Activated CD8-positive, alpha-beta memory T cell treated with anti-CD3 and anti-CD28 coated beads for 1 hour (primary cell): ENCODE data around the gene CLDN6.

Source experiments
- DNase-seq, 2 donors: peaks; one replicate each; pipeline ENCODE4 v3.0.0-alpha.2; 2020; ENCODE audit warnings: low read depth in 1 of 2; ENCODE audit errors: extremely low read depth in 1 of 2

CLDN6 gene

GRCh38 chr16:3015865-3016521 lies 2.0 kb downstream of the CLDN6 start:
- DNase-seq: no peak

GRCh38 chr16:3014971-3015370 lies 3.0 kb downstream of the CLDN6 start:
- DNase-seq: no peak

- DNase-seq: no peak
Observed at GRCh38 chr16:3013998-3014690, 3.8 kb downstream of the CLDN6 start.

DNA sequence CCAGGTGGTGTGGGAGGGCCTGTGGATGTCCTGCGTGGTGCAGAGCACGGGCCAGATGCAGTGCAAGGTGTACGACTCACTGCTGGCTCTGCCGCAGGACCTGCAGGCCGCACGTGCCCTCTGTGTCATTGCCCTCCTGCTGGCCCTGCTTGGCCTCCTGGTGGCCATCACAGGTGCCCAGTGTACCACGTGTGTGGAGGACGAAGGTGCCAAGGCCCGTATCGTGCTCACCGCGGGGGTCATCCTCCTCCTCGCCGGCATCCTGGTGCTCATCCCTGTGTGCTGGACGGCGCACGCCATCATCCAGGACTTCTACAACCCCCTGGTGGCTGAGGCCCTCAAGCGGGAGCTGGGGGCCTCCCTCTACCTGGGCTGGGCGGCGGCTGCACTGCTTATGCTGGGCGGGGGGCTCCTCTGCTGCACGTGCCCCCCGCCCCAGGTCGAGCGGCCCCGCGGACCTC lies 4.5 kb downstream of the CLDN6 start:
- DNase-seq: no peak

GRCh38 chr16:3012828-3013420 lies 5.1 kb downstream of the CLDN6 start, which contains the start of gene CLDN9:
TSS of gene CLDN9 (plus strand) at chr16:3012923. CDS start at chr16:3013363, 440 bp downstream.
- no peak for DNase-seq

DNA sequence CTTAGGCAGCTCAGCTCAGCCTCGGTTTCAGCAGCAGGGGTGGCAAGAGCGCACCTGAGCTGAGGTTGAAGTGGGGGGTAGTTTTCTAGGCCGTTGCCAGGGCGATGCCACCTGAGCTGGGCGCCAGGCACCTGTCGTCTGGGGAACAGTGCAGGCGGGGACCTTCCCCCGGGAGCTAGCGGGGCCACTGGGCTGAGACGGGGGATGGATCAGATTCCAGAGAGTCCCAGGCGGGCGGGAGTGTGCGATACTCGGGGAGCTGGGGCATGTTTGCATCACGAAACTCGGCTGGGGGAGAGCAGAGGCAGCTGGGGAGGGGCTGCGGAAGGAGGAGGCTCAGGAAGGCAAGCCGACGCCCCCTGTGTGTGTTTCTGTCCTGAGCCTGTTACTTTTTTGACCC lies 5.7 kb downstream of the CLDN6 start:
- DNase-seq: no peak

DNA sequence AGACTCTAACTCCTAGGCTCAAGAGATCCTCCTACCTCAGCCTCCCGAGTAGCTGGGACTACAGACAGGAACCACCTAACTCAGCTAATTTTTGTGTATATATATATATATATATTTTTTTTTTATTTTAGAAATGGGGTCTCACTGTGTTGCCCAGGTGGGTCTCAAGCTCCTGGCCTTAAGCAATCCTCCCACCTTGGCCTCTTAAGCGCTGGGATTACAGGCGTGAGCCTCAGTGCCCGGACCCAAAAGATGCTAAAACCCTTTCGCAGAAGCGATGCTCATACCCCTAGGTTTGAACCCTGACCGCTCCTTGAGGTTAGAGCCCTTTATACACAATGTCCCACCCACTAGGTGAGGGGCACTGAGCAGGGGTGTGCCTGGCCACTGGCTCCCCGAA lies 7.5 kb downstream of the CLDN6 start:
- DNase-seq: no peak

- DNase-seq: no peak
Observed at GRCh38 chr16:3009568-3010390, 8.2 kb downstream of the CLDN6 start.

DNA sequence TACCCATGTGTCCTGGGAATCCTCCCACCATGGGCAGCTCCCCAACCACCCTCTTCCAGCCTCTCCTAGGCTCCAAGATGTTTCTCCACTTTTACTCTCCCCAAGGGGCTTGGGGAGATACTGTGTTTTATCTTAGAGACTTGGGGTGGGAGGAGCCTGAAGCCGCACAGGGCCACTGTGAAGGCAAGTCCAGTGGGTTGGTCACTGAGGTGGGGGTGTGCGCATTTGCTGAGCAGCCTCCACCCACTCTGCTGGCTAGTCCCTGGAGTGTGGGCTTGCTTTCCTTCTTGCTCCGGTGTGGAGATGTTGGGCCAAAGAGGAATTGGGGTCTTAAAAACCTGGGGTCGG lies 9.3 kb downstream of the CLDN6 start:
- DNase-seq: no peak

GRCh38 chr16:3007957-3008689 lies 9.9 kb downstream of the CLDN6 start:
- no peak for DNase-seq

GRCh38 chr16:3007059-3007956 lies 10.7 kb downstream of the CLDN6 start:
- no peak for DNase-seq

- DNase-seq: no peak
Observed at GRCh38 chr16:3004781-3005284, 13.2 kb downstream of the CLDN6 start.

GRCh38 chr16:3004319-3004718 lies 13.7 kb downstream of the CLDN6 start:
- no peak for DNase-seq

GRCh38 chr16:3003582-3004270 lies 14.3 kb downstream of the CLDN6 start:
- DNase-seq: peak; percentile 90 to 91

GRCh38 chr16:3001316-3001715 lies 16.7 kb downstream of the CLDN6 start:
- DNase-seq: no peak

- DNase-seq: no peak
Observed at GRCh38 chr16:3000540-3000939, 17.4 kb downstream of the CLDN6 start.

GRCh38 chr16:2999929-3000328 lies 18.1 kb downstream of the CLDN6 start:
- DNase-seq: no peak

DNA sequence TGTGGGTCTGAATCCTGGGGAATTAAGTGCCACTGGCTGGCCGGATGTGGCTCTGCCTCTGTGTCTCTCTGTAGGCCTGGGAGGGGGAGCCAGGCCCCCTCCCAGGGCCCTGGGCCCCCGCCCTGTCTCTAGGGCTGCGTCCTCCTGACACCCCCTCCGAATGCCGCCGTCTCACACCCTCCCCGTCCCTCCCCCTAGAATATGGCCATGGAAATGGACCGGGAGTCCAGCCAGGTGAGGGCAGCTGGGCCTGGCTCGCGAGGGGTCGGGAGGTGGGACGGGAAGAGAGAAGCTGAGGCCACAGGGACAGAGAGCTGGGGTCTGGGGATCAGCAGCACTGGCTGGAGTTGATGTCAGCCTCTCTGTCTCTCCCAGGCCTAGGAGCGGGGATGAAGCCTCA lies 21.7 kb downstream of the CLDN6 start:
- no peak for DNase-seq
